Stimulated activated CD8-positive, alpha-beta memory T cell treated with anti-CD3 and anti-CD28 coated beads, Interleukin-7, amount 100 ng/mL, for 48 hours (primary cell): ENCODE results near the gene TP53AIP1.

ENCODE experiments used
- DNase-seq, 2 donors: peaks; one replicate each; pipeline ENCODE4 v3.0.0-alpha.2; 2020; ENCODE audit warnings: low read depth in 1 of 2; ENCODE audit errors: extremely low read depth in 1 of 2

The TP53AIP1 gene

DNA sequence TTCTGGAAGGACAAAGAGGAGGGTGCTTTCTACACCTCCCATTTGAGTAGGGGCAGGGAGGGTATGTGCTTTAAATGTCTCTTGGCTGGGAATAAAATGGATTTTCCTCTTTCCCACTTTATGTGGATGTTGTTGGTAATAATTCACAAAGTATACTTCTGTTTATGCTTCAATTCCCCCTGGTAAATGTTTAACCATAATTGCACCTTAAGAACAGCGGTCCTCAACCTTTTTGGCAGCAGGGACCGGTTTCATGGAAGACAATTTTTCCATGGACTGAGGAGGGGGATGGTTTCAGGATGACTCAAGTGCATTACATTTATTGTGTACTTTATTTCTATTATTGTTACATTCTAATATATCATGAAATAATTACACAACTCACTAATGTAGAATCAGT, 4.0 kb upstream of the TP53AIP1 start:
- DNase-seq, result no peak

GRCh38 chr11:128943428-128943976, 831 bp upstream of the TP53AIP1 start:
- no peak for DNase-seq

- DNase-seq, result no peak
Observed at GRCh38 chr11:128942272-128942612, 429 bp downstream of the TP53AIP1 start.

DNA sequence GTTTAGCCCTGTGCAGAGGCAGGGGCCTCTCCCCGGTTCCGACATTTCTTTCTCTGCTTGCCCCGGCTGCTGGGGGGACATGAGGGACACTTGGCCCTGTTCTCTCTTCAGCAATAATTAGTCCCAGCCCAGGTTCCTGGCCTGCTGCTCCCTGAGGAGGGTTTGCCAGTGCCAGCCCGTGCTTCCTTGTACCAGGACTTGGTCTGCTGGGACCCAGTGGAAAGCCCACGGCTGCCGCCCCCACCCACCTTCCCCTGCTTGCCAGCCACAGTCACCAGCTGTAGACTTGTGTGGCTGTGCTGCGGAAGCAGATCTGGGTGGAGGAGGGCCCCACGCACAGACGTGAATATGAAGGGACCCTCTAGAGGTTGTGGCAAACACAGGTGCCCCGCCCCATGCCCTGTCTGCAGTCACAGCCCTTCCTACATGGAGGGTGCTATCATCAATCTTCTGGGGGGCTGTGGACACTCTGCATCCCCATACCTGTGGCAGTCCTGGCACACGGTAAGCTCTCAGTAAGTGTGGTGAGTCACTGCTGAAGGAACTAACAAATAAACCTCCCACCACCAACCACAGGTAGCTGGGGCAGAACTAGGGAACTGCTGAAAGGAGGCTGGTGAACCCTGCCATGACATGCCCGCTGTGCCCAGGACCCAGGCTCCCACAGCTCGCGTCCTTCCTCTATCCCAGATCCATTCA, 949 bp downstream of the TP53AIP1 start:
- DNase-seq, result no peak

- DNase-seq, result no peak
Observed at GRCh38 chr11:128941110-128941509, 1.6 kb downstream of the TP53AIP1 start.

DNA sequence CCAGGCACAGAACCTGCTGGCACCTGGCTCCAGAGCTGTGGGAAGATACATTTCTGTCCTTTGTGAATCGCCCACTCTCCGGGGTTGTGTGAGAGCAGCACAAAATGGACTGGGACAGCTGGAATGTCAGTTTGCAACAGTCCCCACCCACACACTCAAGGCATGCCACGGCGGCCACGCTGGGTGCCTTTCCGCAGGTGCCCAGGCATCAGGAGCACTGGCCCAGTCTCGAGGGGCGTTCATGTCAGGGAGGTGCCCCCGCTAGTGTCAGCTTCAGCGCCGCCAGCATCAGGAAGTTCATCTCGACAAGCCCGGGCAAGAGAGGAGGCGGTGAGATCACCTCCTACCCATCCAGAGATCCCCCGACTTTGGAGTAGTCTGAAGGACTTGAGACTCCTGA, 2.1 kb downstream of the TP53AIP1 start:
- no peak for DNase-seq

DNA sequence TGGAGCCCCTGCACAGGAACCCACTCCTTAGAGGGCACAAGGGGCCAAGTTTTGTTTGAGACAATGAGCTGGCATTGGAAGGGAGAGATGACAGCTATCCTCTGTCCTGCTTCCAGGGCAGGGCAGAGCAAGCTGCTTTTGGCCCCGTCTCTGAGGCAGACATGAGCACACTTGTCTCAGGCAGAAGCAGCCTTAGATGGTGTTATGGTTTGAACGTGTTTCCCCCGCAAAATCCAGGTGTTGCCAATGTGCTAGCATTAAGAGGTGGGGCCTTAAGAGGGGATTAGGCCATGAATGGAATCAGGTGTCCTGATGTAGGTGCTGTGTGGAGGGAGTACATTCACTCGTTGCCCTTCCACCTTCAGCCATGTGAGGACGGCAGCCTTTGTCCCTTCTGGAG, 2.5 kb downstream of the TP53AIP1 start:
- DNase-seq, result no peak

GRCh38 chr11:128939591-128939990, 3.1 kb downstream of the TP53AIP1 start:
- no peak for DNase-seq

DNA sequence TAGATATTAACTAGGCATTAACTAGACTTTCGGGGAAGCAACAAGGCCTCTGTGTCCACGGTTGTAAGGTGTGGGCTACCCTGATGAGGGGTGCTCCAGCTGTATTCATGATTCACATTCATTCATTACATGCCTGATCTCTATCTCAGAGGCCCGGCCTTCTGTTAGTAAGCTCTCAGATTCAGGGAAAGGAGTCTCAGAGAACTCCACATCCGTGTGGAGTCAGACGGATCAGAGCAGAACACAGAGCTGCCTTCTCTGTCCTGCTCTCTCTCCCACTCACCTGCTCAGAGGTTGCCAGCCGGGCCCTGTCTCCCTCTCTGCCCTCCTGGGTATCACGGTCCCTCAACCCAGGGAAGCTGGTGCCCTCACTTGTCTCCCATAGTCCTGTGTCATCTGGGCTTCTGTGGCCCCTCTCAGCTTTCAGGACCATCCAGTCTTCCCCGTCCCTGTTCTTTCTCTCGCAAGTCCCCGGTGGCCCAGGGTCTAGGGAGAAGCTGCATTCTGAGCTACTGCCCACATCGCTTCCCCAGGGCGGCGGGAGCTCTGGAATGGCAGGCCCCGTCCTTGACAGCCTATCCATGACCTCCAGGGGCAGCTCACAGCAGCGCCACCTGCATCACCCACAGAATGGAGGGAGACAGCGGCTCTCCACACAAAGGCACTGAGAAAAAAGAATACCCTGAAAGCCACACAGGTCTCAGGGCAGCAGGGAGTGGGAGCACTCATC, 4.3 kb downstream of the TP53AIP1 start:
- DNase-seq, result no peak

DNA sequence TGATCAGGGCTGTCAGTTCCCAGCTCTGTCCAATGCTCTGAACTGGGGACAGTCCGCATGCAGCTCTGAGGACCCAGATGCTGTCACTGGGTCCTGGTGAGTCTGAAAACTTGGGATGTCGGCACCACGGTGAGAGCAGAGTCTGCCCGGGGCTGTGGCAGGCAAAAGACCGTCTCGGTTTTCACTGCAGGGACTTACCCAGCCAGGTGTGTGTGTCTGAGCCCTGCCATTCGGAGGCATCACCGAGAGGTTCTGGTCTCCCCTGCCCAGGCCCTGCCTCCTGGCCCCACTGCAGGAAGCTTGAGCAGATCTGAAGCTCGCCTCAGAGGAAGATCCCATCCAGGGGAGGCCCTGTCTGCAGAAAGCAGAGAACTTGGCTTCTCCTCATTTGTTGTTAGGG, 5.2 kb downstream of the TP53AIP1 start:
- no peak for DNase-seq

DNA sequence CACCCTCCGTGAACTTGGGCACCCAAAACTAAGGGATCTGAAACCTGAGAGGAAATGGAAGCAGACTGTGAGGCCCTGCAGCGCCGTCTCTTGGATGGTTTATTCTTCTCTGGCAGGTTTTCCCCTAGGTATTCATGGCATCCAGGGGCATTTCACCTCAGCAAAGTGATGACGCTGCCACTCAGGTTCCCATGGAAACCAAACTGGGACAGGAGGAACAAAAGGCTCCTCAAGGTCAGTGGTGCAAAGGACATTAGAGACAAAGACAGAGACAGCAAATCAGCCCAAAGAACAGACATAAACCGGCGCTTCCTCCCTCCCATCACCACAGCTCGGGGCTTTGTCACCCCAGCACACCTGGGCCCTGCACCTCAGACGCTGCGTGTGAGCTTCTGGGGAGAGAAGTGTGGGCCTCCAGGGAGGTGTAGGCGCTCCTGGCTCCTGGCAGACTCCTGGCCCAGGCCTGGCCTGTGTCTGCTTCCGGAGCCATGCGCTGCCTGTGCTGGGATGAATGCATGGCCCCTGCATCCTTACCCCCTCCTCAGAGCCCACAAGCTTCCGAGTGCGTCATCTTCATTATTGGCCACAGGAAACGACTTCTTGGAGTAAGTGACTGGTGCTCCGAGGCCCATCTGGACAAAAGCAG, 5.9 kb downstream of the TP53AIP1 start:
- DNase-seq, result no peak

DNA sequence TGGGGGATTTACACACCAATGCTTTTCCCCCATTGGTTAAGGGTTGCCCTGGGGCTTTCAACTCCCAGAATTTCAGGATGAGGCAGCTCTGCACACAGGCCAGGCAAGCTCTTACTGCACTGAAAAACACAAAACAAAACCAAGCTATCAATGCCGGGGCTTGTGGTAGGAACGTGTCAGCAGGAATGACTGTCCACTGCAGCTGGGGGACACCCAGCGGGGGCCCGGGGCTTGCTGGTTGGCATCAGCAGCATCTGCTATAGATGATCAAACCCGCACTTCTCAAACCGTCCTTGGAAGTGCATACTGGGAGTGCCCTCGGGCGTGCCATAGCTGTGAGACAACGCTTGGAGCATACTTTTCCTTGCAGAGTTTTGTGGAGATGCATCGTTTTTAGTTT, 7.7 kb downstream of the TP53AIP1 start:
- no peak for DNase-seq

DNA sequence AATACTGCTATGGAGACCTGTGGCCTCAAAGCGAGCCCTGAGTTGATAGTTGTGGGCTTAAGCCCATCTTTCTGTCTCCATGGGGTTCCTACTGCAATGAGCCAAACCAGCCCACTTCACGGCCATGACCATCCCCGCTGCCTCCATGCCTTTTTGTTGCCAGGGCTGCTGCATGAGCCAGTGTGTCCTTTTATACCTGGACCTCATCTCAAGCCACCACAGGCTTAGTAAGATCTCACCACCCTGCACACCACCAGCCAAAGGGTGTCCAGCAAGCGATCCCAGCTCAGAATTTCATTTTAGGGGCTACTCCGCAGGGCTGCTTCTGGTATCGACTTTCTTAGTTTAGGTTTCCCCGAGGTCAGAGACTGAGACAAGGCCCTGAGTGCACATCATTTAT, 8.3 kb downstream of the TP53AIP1 start:
- DNase-seq, result no peak

DNA sequence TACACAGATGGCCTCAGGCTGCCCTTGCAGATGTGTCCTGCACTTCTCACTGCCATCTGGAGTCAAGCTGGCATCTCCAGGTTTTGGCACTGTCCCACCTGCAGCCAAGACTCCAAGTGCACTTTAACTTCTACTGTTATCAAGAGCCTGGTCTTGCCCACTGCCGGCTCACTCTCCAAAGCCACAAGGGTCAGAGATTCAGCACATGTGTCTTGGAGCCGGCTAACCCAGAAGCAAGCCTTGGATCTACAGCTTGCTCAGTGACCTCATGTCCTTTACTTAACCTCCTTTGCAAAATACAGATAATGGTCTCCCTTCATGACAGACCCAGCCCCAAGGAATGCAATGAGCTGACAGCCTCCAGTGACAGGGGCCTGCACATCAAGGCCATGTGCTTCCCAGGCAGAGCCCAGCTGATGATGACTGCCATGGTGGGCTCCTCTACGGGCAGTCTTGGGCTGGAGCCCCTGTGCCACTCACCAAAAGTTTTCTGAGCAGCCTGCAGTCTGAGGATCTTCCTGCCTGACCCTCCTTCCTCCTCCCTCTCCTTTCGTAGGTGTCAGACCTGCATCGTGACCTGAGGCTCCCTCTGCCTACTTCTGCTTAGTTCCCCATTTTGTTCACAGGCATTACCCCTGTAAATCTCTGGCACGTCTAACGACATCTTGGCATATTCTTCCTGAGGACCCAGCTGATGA, 9.0 kb downstream of the TP53AIP1 start:
- no peak for DNase-seq

DNA sequence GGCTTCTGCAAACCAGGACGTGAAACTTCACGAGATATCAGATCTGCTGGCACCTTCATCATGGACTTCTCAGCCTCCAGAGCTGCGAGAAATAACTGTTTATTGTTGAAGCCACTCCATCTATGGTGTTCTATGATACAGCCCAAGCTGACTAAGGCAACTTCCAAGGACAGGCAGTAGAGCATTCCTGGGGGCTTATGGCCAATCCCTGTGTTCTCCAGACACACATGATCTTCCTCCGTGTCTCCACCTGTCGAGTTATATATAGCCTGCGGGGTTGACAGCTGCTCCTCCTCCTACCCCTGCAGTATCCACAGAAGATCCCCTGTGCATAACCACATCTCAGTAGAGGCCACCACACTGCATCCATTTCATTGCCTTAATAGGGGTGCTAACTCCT, 11.0 kb downstream of the TP53AIP1 start:
- DNase-seq, result no peak

DNA sequence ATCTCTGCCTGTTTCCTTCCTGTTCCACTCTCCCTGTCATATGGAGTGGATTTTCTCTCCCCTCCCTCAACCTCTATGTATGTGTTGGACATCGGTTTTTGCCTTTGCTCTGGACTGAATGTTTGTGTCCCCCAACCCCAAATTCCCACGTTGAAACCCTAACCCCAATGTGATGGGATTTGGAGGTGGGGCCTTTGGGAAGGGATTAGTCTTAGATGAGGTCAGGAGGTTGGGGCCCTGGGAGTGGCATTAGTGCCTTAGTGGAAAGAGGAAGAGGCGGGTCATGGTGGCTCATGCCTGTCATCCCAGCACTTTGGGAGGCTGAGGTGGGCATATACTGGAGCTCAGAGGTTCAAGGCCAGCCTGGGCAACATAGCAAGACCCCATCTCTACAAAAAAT, 11.6 kb downstream of the TP53AIP1 start:
- no peak for DNase-seq

DNA sequence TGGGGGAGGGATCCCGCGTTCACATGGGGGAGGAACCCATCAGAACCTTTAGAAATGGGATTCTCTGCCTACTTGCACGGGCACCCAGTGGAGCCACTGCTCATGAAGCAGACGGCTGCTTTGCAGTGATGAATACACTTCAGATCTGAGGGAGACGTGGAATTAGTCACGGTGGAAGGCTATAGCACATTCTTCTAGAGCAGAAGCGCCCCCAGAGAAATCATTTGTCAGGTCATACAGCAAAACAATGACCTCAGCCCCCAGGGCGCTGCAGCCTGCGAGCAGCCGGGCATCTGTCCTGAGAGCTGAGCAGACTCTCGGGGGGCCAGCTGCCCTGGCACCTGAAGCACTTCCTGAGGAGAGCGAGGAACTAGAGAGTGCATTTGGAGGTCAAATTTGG, 12.7 kb downstream of the TP53AIP1 start:
- DNase-seq, result no peak

DNA sequence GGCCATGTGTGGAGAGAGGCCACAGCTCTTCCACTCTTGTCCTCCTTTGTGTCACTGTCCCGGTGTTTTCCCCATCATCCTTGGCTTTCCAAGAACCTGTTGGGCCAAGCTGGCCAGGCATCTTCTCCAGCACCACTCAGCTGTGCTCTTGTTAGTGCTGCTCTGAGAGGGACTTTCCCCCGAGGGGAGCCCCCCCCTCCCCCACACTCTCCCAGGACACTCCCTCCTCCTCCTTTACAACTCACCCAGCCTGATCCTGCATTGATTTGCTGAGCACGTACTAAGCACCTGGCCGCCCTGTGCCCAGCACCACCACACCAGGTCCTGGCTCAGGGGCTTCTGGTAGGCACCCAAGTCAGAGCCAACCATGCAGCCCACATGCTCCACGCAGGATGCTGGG, 13.2 kb downstream of the TP53AIP1 start:
- DNase-seq, result no peak

DNA sequence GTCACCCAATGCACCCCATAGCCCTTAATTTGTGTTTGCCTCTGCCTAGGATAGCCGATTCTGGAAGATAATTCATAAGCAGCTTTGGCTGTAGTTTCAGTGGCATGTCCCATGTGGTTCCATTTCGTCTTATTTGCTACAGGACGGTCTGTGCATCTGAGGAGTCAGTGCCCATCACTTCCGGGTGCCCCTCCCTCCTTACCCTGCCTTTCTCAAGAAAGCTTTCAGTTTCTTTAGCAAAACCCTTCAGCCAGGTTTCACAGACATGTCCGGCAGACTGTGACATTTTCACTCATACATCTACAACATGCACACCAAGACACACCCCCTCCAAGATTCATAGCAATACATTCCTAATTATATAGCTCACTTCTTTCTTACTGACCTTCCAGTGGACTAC, 14.3 kb downstream of the TP53AIP1 start:
- DNase-seq, result no peak

DNA sequence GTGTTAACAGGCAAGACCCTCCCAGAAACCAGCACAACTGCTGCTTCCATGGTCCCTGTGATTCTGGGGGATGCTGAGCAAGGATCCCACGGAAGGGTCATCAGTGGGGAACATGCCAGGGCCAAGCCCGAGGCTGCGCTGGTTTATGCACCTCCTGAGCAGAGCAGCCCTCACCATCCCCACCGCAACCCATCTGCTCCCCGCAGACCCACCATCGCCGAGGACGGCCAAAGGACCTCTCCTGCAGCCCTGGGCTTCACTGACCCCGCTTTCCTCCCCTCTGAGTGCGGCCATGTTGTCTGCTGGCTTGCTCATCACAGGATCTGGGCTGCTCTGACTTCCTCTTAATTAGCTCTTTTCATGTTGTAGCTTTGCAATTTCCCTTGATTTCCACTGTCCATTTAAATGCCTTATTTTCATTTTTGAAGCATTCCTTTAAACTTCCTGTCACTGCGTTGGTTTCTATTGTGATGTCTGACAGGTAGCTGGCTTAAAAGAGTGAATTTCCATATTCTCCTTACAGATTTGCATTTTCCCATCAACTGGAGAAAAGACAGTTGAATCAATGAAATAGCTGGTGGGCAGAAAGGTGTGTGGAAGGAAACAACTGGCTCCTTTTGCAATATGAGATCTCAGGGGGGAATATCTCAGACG, 14.9 kb downstream of the TP53AIP1 start:
- DNase-seq, result no peak

GRCh38 chr11:128927108-128927461, 15.6 kb downstream of the TP53AIP1 start:
- no peak for DNase-seq
